HEK293T (cell line): ENCODE results near the gene GMDS.

Experiments used
- BHLHE40 ChIP-seq: fragments of 450-650 bp; IDR thresholded peaks from 2 replicates; pipeline ENCODE4 v1.6.1; 2016; ENCODE audit warnings: mild to moderate bottlenecking, moderate library complexity, borderline replicate concordance
- CTBP1 ChIP-seq: fragments of 450-650 bp; IDR thresholded peaks from 2 replicates; pipeline ENCODE4 v1.6.1; 2016; ENCODE audit warnings: borderline replicate concordance
- ELF4 ChIP-seq: fragments of 450-650 bp; IDR thresholded peaks from 2 replicates; pipeline ENCODE4 v1.6.1; 2017; ENCODE audit warnings: antibody characterized with exemption
- FOXA1 ChIP-seq: fragments of 450-650 bp; IDR thresholded peaks from 2 replicates; pipeline ENCODE4 v1.6.1; 2016; ENCODE audit warnings: mild to moderate bottlenecking
- FOXM1 ChIP-seq: fragments of 450-650 bp; IDR thresholded peaks from 2 replicates; pipeline ENCODE4 v1.6.1; 2017; ENCODE audit warnings: mild to moderate bottlenecking, borderline replicate concordance
- NFRKB ChIP-seq: fragments of 450-650 bp; IDR thresholded peaks from 2 replicates; pipeline ENCODE4 v1.6.1; 2016; ENCODE audit warnings: mild to moderate bottlenecking, moderate library complexity
- SP1 ChIP-seq: fragments of 450-650 bp; IDR thresholded peaks from 2 replicates; pipeline ENCODE4 v1.6.1; 2017
- SUZ12 ChIP-seq: fragments of 450-650 bp; IDR thresholded peaks from 2 replicates; pipeline ENCODE4 v1.6.1; 2016; ENCODE audit warnings: mild to moderate bottlenecking
- TARDBP ChIP-seq: fragments of 450-650 bp; IDR thresholded peaks from 2 replicates; pipeline ENCODE4 v1.6.1; 2016

- TF ChIP-seq BHLHE40 (no peak), FOXA1 (no peak), FOXM1 (no peak), ELF4 (no peak), SUZ12 (no peak), CTBP1 (no peak), NFRKB (no peak), SP1 (no peak), TARDBP (no peak)
These were observed 522.6 kb downstream of the GMDS start for GRCh38 chr6:1722801-1723200.
